B cell (primary cell): ENCODE measurements around the gene SLC39A3.

Experiments
- EZH2 ChIP-seq: IDR thresholded peaks from 2 replicates; pipeline ENCODE4 v1.6.1; 2012; ENCODE audit warnings: borderline replicate concordance, low read depth, mild to moderate bottlenecking, moderate library complexity, low read length; ENCODE audit not compliant: insufficient read depth, poor library complexity, severe bottlenecking
- TF ChIP-seq, protein P1 (sequence below): fragments of 200-600 bp; IDR thresholded peaks from one replicate; pipeline ENCODE4 v1.8.0; 2022; ENCODE audit warnings: antibody characterized with exemption, mild to moderate bottlenecking

DNA sequence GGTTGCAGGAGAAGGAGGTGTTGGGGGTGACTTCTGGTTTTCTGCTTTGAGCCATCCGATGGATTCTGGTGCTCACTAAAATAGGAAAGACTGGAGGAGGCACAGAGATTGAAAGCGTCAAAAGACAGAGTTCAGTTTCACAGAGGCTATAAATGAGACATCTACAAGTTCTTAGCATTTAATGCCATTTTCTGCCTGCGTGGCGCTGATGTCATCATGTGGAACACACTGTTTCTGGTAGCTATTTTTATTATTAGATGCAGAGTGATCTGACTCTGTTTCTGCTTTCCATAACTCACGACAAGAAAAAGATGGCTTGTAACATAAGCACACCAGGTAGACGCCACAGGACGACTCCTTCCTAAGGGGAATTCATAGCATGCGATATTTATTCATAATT lies 3.3 kb upstream of the SLC39A3 start:
- TF ChIP-seq, protein P1, sequence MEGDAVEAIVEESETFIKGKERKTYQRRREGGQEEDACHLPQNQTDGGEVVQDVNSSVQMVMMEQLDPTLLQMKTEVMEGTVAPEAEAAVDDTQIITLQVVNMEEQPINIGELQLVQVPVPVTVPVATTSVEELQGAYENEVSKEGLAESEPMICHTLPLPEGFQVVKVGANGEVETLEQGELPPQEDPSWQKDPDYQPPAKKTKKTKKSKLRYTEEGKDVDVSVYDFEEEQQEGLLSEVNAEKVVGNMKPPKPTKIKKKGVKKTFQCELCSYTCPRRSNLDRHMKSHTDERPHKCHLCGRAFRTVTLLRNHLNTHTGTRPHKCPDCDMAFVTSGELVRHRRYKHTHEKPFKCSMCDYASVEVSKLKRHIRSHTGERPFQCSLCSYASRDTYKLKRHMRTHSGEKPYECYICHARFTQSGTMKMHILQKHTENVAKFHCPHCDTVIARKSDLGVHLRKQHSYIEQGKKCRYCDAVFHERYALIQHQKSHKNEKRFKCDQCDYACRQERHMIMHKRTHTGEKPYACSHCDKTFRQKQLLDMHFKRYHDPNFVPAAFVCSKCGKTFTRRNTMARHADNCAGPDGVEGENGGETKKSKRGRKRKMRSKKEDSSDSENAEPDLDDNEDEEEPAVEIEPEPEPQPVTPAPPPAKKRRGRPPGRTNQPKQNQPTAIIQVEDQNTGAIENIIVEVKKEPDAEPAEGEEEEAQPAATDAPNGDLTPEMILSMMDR = no peak
- TF ChIP-seq EZH2 = no peak
